ENCODE data around the gene OXNAD1.

GRCh38 chr3:16325850-16326249 is 60.8 kb downstream of the OXNAD1 start:
- TF ChIP-seq POLR2A (IDR thresholded peaks at IDR 0.05; ENCODE audit: low read depth, low read length) (no peak), POLR2AphosphoS5 (IDR thresholded peaks at IDR 0.05; ENCODE audit: low read depth, low read length) (no peak), POU2F2 (IDR thresholded peaks at IDR 0.05; ENCODE audit: low read depth, low read length) (no peak), TAF1 (IDR thresholded peaks at IDR 0.05; ENCODE audit: low read depth, low read length) (no peak), SPI1 (IDR thresholded peaks at IDR 0.05; ENCODE audit: low read depth, low read length) (no peak)
